ENCODE data around the gene MS4A18. TPM values are rescaled to one million over a fixed set of nuclear protein-coding genes. Genes with fewer than 3 reads are reported as not detected.

Gene MS4A18
- total RNA-seq, 4 donors from 2014 or later: not detected

GRCh38 chr11:60781286-60781980 is 56.9 kb downstream of the MS4A18 start:
- 69 to 73% methylated on average over 7 of the region's 7 CpGs for WGBS, 2 donors

DNA sequence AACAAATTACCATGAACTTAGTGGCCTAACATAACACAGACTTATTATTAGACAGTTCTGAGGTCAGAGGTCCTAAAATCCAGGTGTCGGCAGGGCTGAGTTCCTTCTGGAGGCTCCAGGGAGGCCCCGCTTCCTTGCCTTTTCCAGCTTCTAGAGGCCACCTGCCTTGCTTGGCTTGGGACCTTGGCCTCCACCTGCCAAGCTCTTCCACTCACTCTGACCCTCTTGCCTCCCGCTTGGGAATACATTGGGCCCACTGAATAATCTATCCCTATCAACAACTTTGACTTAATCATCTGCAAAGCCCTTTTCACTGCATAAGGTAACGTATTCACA is 57.4 kb downstream of the MS4A18 start:
- TF ChIP-seq CTCF (IDR thresholded peaks at IDR 0.05) (no peak), POLR2A (IDR thresholded peaks at IDR 0.05) (no peak)
- H3K4me3 ChIP-seq (ENCODE audit: low read depth, poor library complexity, severe bottlenecking): no peak overlapping the region
- 93 to 98% methylated on average over 4 of the region's 4 CpGs for WGBS, 2 donors
- intact Hi-C loops (cut with DNase I; ENCODE audit: low total_unique reads): no loop called here
- DNase-seq (ENCODE audit: low spot score in 2 of 2): no peak

More at GRCh38 chr11:60781286-60781980, 56.9 kb downstream of the MS4A18 start:
- no peak overlapping the region for H3K4me3 ChIP-seq (ENCODE audit: low read depth, poor library complexity, severe bottlenecking)
- DNase-seq (ENCODE audit: low spot score in 2 of 2): no peak
- TF ChIP-seq CTCF (IDR thresholded peaks at IDR 0.05) (no peak), POLR2A (IDR thresholded peaks at IDR 0.05) (no peak)
- intact Hi-C loops (cut with DNase I; ENCODE audit: low total_unique reads): no loop called here

GRCh38 chr11:60782393-60783140 is 58.0 kb downstream of the MS4A18 start:
- DNase-seq (ENCODE audit: low spot score in 2 of 2): no peak
- WGBS, 2 donors: 74 to 81% methylated on average over 12 of the region's 12 CpGs
- intact Hi-C loops (cut with DNase I; ENCODE audit: low total_unique reads): no loop called here
- TF ChIP-seq POLR2A (IDR thresholded peaks at IDR 0.05): no peak
- TF ChIP-seq CTCF (IDR thresholded peaks at IDR 0.05): no peak
- no peak overlapping the region for H3K4me3 ChIP-seq (ENCODE audit: low read depth, poor library complexity, severe bottlenecking)

DNA sequence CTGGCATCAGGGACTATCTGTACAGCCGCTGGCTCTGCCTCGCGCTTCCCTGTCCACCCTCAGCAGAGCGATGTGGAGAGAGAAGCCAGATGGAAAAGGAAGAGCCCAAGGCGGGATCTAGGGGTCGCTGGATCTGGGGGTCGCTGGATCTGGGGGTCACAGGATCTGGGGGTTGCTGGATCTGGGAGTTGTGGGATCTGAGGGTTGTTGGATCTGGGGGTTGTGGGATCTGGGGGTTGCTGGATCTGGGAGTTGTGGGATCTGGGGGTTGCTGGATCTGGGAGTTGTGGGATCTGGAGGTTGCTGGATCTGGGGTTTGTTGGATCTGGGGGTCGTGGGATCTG is 58.6 kb downstream of the MS4A18 start:
- no peak for TF ChIP-seq POLR2A (IDR thresholded peaks at IDR 0.05)
- TF ChIP-seq CTCF (IDR thresholded peaks at IDR 0.05): no peak
- intact Hi-C loops (cut with DNase I; ENCODE audit: low total_unique reads): no loop called here

GRCh38 chr11:60783911-60784310 is 59.4 kb downstream of the MS4A18 start:
- 90 to 92% methylated on average over 7 of the region's 7 CpGs for WGBS, 2 donors

More for the DNA sequence above, 58.6 kb downstream of the MS4A18 start:
- WGBS, 2 donors: 95 to 96% methylated on average over 8 of the region's 8 CpGs
- no peak overlapping the region for H3K4me3 ChIP-seq (ENCODE audit: low read depth, poor library complexity, severe bottlenecking)
- no peak for DNase-seq (ENCODE audit: low spot score in 2 of 2)

More at GRCh38 chr11:60783911-60784310, 59.4 kb downstream of the MS4A18 start:
- DNase-seq (ENCODE audit: low spot score in 2 of 2): no peak
- intact Hi-C loops (cut with DNase I; ENCODE audit: low total_unique reads): no loop called here
- no peak overlapping the region for H3K4me3 ChIP-seq (ENCODE audit: low read depth, poor library complexity, severe bottlenecking)
- TF ChIP-seq POLR2A (IDR thresholded peaks at IDR 0.05) (no peak), CTCF (IDR thresholded peaks at IDR 0.05) (no peak)

All from lower leg skin (tissue), 4 donors.